Measurements from ENCODE around the gene IMPA2.

Gene IMPA2

GRCh38 chr18:11985586-11985985 is 4.3 kb downstream of the IMPA2 start:
- no peak overlapping the region for H3K27ac ChIP-seq
- TF ChIP-seq ZFX (IDR thresholded peaks at IDR 0.05) (no peak), CTCF (conservative IDR thresholded peaks at IDR 0.05) (no peak)

DNA sequence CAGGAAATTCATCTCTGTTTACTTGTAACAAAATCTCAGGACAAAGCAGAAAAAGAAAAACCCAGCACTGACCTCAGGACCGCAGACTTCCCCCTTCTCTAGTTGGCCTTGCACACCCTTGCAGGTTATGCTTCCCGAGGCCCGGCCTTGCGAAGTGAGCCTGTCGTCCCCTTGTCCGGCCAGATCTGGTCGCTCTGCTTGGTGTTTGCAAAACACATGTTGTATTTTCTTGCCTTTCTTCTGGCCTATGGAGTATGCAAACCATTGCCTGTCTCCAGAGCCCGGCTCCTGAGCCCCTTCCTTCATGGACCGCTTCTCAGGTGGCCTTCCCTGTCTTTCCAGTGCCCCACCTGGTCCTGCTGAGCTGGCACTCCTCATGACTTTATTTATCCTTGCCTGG is 4.8 kb downstream of the IMPA2 start:
- TF ChIP-seq ZFX (IDR thresholded peaks at IDR 0.05) (no peak), CTCF (conservative IDR thresholded peaks at IDR 0.05) (no peak)
- no peak overlapping the region for H3K27ac ChIP-seq

DNA sequence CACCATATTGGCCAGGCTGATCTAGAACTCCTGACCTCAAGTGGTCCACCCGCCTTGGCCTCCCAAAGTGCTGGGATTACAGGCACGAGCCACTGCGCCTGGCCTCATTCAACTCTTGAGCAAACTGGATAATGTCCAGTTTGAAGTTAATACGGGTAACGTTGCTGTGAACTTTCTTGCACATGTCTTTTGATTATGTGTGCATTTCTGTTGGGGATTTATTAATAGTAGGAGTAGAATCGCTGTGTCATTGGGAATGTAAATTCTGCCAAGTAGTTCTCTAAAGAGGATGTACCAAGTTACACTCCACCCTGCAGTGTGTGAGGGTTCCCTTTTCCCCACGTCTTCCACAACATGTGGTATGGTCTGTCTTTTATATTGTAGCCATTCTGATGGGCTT is 6.2 kb downstream of the IMPA2 start:
- no peak overlapping the region for H3K27ac ChIP-seq
- no peak for TF ChIP-seq CTCF (conservative IDR thresholded peaks at IDR 0.05)
- no peak for TF ChIP-seq ZFX (IDR thresholded peaks at IDR 0.05)

DNA sequence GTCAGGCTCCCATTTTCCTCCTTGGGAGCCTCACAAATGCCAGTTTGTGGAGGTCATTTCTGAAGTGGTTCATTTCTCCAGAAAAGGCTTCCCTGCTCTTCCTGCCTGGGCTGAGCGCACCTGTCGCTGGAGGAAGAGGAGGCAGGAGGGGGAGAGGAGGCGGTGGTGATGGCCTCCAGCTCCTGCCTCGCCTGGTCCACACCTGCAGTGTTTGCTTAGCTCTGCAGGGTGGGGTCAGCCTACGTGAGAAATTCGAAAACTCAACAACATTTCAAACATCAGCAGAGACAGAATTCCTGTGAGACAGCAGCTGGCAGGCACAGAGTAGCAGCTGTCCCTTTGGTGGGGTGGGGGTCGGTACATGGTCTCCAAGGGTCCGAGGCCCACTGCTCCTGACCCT is 7.9 kb downstream of the IMPA2 start:
- H3K27ac ChIP-seq = peak overlapping the region; percentile 46
- TF ChIP-seq CTCF (conservative IDR thresholded peaks at IDR 0.05) (no peak), ZFX (IDR thresholded peaks at IDR 0.05) (no peak)

- H3K27ac ChIP-seq = peak overlapping the region; percentile 46
- TF ChIP-seq ZFX (IDR thresholded peaks at IDR 0.05) (no peak), CTCF (conservative IDR thresholded peaks at IDR 0.05) (no peak)
These were observed 8.7 kb downstream of the IMPA2 start for GRCh38 chr18:11989966-11990380.

GRCh38 chr18:11990539-11990938 is 9.2 kb downstream of the IMPA2 start:
- peak overlapping the region; percentile 46 for H3K27ac ChIP-seq
- TF ChIP-seq ZFX (IDR thresholded peaks at IDR 0.05) (no peak), CTCF (conservative IDR thresholded peaks at IDR 0.05) (no peak)

- H3K27ac ChIP-seq = peak overlapping the region; percentile 46
- TF ChIP-seq ZFX (IDR thresholded peaks at IDR 0.05) (no peak), CTCF (conservative IDR thresholded peaks at IDR 0.05) (no peak)
These were observed 9.9 kb downstream of the IMPA2 start for GRCh38 chr18:11991021-11991795.

Measured in C4-2B (cell line).